Central memory CD8-positive, alpha-beta T cell (primary cell): ENCODE data around the gene OR1D2.
"Not testable (repeated sequence)": the region's sequence is repeated elsewhere in the genome, so short reads cannot be mapped to it uniquely, and the experiment has no call there.

Experiments used
- ATAC-seq: fragments of 150-1000 bp; cut with Tn5 transposase; replicated peaks from 2 replicates; pipeline ENCODE4 v1.10.0; 2022; ENCODE audit warnings: mild to moderate bottlenecking, moderate FRiP score, moderate number of reproducible peaks; ENCODE audit not compliant: poor library complexity, severe bottlenecking; ENCODE audit errors: extremely low read depth
- DNase-seq, 2 donors: peaks; one replicate each; pipeline ENCODE4 v3.0.0; 2021; ENCODE audit warnings: low spot score in 2 of 2
- H3K27ac Mint-ChIP-seq: one replicate; pipeline ENCODE4 v1.8.0; 2022; ENCODE audit warnings: low read depth, mild to moderate bottlenecking, moderate library complexity, mixed read lengths
- H3K27me3 Mint-ChIP-seq: one replicate; pipeline ENCODE4 v1.8.0; 2022; ENCODE audit warnings: mixed read lengths
- H3K36me3 Mint-ChIP-seq: one replicate; pipeline ENCODE4 v1.8.0; 2022; ENCODE audit warnings: mild to moderate bottlenecking, moderate library complexity, mixed read lengths; ENCODE audit not compliant: insufficient read depth
- H3K4me1 Mint-ChIP-seq: one replicate; pipeline ENCODE4 v1.8.0; 2022; ENCODE audit warnings: mixed read lengths
- H3K4me3 Mint-ChIP-seq: one replicate; pipeline ENCODE4 v1.8.0; 2022; ENCODE audit warnings: mild to moderate bottlenecking, moderate library complexity, mixed read lengths
- H3K9me3 Mint-ChIP-seq: one replicate; pipeline ENCODE4 v1.8.0; 2022; ENCODE audit warnings: mixed read lengths

OR1D2 gene

GRCh38 chr17:3104322-3104721 lies at the start of gene OR1D2:
OR1D2 (minus strand) TSS chr17:3104422; CDS start chr17:3092996, 11,426 bp downstream.
- no peaks in the 10 kb centered on the region for H3K36me3 Mint-ChIP-seq
- peaks cover 80% of the 10 kb centered on the region for H3K27me3 Mint-ChIP-seq
- no peaks in the 10 kb centered on the region for H3K4me1 Mint-ChIP-seq
- no peak within 1 kb of the TSS for H3K4me3 Mint-ChIP-seq
- H3K27ac Mint-ChIP-seq, result no peak within 1 kb of the TSS
- peaks cover 6% of the 10 kb centered on the region for H3K9me3 Mint-ChIP-seq
- ATAC-seq (no peak), DNase-seq (no peak)

GRCh38 chr17:3137494-3137893 lies 33.3 kb upstream of the OR1D2 start:
- not testable (repeated sequence) for H3K4me1 Mint-ChIP-seq, H3K4me3 Mint-ChIP-seq, H3K9me3 Mint-ChIP-seq, H3K27ac Mint-ChIP-seq, DNase-seq, H3K36me3 Mint-ChIP-seq, ATAC-seq
- H3K27me3 Mint-ChIP-seq, result peaks cover 74% of the 10 kb centered on the region

GRCh38 chr17:3127451-3127850 lies 23.2 kb upstream of the OR1D2 start, which contains the start of gene OR1G1:
OR1G1 (minus strand) TSS chr17:3127551; CDS start chr17:3127551, 0 bp downstream.
- Mint-ChIP-seq H3K9me3 (no peaks in the 10 kb centered on the region), H3K4me1 (no peaks in the 10 kb centered on the region), H3K36me3 (peaks cover 4% of the 10 kb centered on the region), H3K27me3 (peaks cover 81% of the 10 kb centered on the region), H3K4me3 (no peak within 1 kb of the TSS), H3K27ac (no peak within 1 kb of the TSS)
- no peak for ATAC-seq
- DNase-seq, result no peak

- H3K4me1 Mint-ChIP-seq, DNase-seq, H3K4me3 Mint-ChIP-seq, H3K9me3 Mint-ChIP-seq, H3K27ac Mint-ChIP-seq, ATAC-seq, H3K36me3 Mint-ChIP-seq: not testable (repeated sequence)
- H3K27me3 Mint-ChIP-seq, result peaks cover 40% of the 10 kb centered on the region
Observed at GRCh38 chr17:3073850-3074249, 30.4 kb downstream of the OR1D2 start.

- DNase-seq, result not testable (repeated sequence)
Observed at GRCh38 chr17:3065192-3065591, 39.0 kb downstream of the OR1D2 start.

DNA sequence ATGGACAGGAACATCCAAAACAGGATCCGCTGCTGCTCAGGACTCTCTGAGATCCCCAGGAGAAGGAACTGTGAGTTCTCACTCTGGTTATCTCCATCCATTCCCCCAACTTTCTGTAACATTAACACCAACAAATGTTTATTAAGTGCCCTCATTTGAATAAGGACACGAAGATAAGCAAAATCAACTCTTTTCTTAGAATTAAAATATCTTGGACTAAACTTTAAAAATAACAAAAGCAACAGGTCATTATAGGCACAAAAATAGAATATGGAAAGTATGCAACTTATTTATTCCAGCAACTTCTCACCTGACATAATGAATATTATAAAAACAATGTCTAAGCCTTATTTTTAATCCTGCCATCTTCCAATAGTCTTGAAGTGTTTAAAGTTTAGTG lies 40.7 kb downstream of the OR1D2 start, which contains the start of gene OR1D5:
OR1D5 (minus strand) TSS at position 101 of the 400 bp plus-strand sequence; CDS start at position 101, 0 bp downstream.
- not testable (repeated sequence) for H3K4me3 Mint-ChIP-seq, H3K27me3 Mint-ChIP-seq, H3K27ac Mint-ChIP-seq, H3K36me3 Mint-ChIP-seq, H3K9me3 Mint-ChIP-seq, ATAC-seq, DNase-seq, H3K4me1 Mint-ChIP-seq

More at GRCh38 chr17:3065192-3065591, 39.0 kb downstream of the OR1D2 start:
- not testable (repeated sequence) for H3K27ac Mint-ChIP-seq, H3K9me3 Mint-ChIP-seq, ATAC-seq, H3K36me3 Mint-ChIP-seq, H3K4me3 Mint-ChIP-seq, H3K4me1 Mint-ChIP-seq, H3K27me3 Mint-ChIP-seq

DNA sequence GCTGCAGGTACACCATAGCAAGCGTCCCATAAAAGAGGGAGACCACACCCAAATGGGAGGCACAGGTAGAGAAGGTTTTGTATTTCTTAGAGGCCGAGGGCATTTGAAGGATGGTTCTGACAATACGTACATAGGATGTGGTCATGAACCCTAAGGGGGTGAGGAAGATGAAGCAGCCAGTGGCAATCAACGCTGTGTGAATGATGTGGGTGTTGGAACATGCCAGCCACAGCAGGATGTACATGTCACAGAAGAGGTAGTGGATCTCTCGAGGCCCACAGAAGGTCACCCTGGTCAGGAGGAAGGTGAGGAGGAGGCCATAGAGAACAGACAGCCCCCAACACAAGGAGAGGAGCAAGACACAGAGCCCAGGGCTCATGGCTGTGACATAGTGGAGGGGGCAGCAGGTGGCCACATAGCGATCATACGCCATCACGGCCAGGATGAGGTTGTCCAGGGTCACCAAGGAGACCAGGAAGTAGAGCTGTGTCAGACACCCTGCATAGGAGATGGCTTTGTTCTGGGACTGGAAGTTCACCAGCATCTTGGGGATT lies 41.3 kb downstream of the OR1D2 start:
- H3K4me3 Mint-ChIP-seq, H3K9me3 Mint-ChIP-seq, H3K4me1 Mint-ChIP-seq, DNase-seq, H3K27me3 Mint-ChIP-seq, H3K27ac Mint-ChIP-seq, H3K36me3 Mint-ChIP-seq: not testable (repeated sequence)
- ATAC-seq, result peak; percentile 68

- not testable (repeated sequence) for H3K36me3 Mint-ChIP-seq, H3K9me3 Mint-ChIP-seq, H3K27ac Mint-ChIP-seq, H3K27me3 Mint-ChIP-seq, ATAC-seq, H3K4me3 Mint-ChIP-seq, DNase-seq, H3K4me1 Mint-ChIP-seq
Observed at GRCh38 chr17:3054868-3055267, 49.4 kb downstream of the OR1D2 start.

- Mint-ChIP-seq H3K27ac (no peak overlapping the region), H3K9me3 (no peaks in the 10 kb centered on the region), H3K36me3 (peaks cover 8% of the 10 kb centered on the region), H3K4me1 (peaks cover 6% of the 10 kb centered on the region), H3K27me3 (no peaks in the 10 kb centered on the region), H3K4me3 (peak overlapping the region; percentile 83)
- ATAC-seq (no peak), DNase-seq (no peak)
Observed at GRCh38 chr17:3049705-3050295, 54.4 kb downstream of the OR1D2 start.

DNA sequence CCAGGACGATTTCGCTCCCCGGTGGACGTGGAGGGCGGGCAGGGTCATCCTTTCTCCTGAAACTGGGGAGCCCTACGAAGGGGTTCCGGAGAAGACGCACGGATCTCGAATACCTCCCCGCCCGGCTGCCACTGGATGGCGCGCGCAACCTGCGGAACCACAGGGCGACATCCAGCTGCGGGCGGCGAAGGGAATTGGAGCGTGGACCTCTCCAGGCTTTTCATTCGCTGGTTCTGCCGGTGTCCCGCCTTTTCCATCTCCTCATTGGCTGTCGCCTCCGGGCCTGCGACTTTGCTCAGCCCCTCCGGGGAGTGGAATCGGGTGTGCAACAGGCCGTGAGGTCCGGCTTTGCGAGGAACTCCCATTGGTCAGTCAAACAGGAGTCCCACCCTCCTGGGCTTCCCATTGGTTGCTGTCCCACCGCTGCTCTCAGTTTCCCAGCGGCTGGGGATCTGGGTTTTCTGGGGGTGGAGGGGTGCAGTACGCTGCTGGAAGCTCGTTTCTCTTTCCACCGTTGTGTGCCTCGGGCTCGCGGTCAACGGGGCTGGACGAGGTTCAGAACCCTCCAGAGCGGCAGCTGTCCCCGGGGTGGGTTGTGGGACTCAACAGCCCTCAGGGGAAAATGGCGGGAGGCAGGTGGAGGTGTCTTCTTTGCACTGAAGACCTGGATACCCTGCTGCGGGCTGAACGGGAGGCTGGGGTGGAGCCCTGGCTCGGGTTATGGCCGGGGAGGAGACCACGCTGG lies 55.3 kb downstream of the OR1D2 start:
- peak; percentile 98 for ATAC-seq
- peak; percentile 73 to 84 for DNase-seq
- Mint-ChIP-seq H3K4me3 (peak overlapping the region; percentile 83), H3K36me3 (peaks cover 10% of the 10 kb centered on the region), H3K9me3 (peaks cover 5% of the 10 kb centered on the region), H3K4me1 (peaks cover 6% of the 10 kb centered on the region), H3K27me3 (no peaks in the 10 kb centered on the region), H3K27ac (peak overlapping the region; percentile 22)

DNA sequence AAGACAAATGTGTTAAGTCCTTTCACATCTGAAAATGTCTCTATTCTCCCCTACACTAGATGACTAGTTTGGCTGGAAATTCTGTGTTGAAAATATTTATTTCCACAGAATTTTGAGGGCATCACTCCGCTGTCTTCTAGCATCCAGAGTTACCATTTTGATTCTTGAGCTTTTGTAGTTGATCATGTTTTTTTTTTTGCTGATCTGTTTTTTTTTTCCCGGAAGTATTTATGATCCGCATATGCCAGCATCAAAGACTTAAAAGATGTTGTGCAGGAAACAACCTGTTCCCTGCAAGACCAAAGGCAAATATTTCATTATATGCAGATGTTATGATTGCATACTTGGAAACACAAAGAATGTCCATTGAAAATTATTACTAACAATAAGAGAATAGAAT lies 57.5 kb downstream of the OR1D2 start:
- Mint-ChIP-seq H3K27ac (no peak overlapping the region), H3K4me3 (no peak overlapping the region), H3K9me3 (peaks cover 5% of the 10 kb centered on the region), H3K4me1 (peaks cover 6% of the 10 kb centered on the region), H3K27me3 (no peaks in the 10 kb centered on the region), H3K36me3 (peaks cover 10% of the 10 kb centered on the region)
- ATAC-seq, result no peak
- DNase-seq, result no peak

DNA sequence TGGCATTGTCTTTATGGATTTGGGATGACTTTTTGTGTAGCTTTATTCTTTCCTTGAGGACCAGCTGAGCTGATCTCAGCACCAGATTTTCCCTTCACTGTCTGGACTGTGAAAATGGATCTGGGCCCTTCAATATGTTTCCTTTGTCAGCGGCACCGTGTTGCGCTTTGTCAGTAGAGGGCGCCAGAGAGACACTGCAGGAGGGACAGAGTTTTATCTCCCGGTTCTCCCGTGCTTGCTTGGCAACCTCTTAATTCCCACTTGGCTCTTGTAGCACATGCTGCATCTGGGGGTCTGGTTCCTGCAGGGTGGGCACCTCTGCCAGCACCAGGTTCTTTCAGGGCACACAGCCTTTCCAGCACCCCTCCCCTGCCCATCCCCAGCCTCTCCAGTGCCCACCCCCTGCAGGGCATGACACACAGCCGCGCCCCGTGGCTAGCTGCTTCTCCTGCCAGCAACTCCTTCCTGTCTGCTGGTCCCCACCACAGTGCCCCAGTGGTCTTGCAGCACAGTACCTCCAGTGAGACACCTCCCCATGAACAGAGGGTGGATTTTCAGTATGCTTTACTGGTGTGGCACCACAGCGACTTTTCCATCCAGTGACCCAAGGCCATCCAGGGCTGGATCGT lies 60.4 kb downstream of the OR1D2 start:
- H3K9me3 Mint-ChIP-seq, result peaks cover 5% of the 10 kb centered on the region
- no peak for DNase-seq
- H3K36me3 Mint-ChIP-seq, result peaks cover 10% of the 10 kb centered on the region
- no peak overlapping the region for H3K4me3 Mint-ChIP-seq
- H3K27ac Mint-ChIP-seq, result no peak overlapping the region
- peaks cover 13% of the 10 kb centered on the region for H3K4me1 Mint-ChIP-seq
- no peak for ATAC-seq
- no peaks in the 10 kb centered on the region for H3K27me3 Mint-ChIP-seq
